Endothelial cell of umbilical vein (primary cell): ENCODE results near the gene SGK1.

Experiments used
- EZH2 ChIP-seq: IDR thresholded peaks from 2 replicates; pipeline ENCODE4 v1.6.1; 2012; ENCODE audit warnings: borderline replicate concordance, low read depth, mild to moderate bottlenecking, moderate library complexity, low read length, inconsistent platforms; ENCODE audit not compliant: severe bottlenecking
- JUN ChIP-seq: IDR thresholded peaks from 2 replicates; pipeline ENCODE4 v1.6.1; 2011; ENCODE audit warnings: borderline replicate concordance, low read depth; ENCODE audit not compliant: insufficient read length, insufficient read depth
- MAX ChIP-seq: IDR thresholded peaks from 2 replicates; pipeline ENCODE4 v1.6.1; 2011; ENCODE audit not compliant: insufficient read depth, insufficient read length
- POLR2A ChIP-seq: IDR thresholded peaks from 2 replicates; pipeline ENCODE4 v1.6.1; 2012; ENCODE audit warnings: low read depth, mild to moderate bottlenecking, control low read depth, low read length
- POLR2AphosphoS5 ChIP-seq: IDR thresholded peaks from 2 replicates; pipeline ENCODE4 v1.6.1; 2012; ENCODE audit warnings: low read depth, mild to moderate bottlenecking, control low read depth, low read length, moderate library complexity; ENCODE audit not compliant: insufficient read depth
- TF ChIP-seq, protein P1 (sequence below), 2 donors: IDR thresholded peaks; 1 replicate in 1 of 2; 2 replicates in 1 of 2; pipeline ENCODE4 v1.5.1; 2011; ENCODE audit warnings: low read length in 2 of 2, mild to moderate bottlenecking in 2 of 2, moderate library complexity in 2 of 2, control low read depth in 1 of 2, inconsistent platforms in 1 of 2, low read depth in 1 of 2; ENCODE audit not compliant: insufficient read depth in 1 of 2; ENCODE audit errors: extremely low read depth in 1 of 2

GRCh38 chr6:134278000-134278399, 39.9 kb downstream of the SGK1 start:
- TF ChIP-seq, protein P1, sequence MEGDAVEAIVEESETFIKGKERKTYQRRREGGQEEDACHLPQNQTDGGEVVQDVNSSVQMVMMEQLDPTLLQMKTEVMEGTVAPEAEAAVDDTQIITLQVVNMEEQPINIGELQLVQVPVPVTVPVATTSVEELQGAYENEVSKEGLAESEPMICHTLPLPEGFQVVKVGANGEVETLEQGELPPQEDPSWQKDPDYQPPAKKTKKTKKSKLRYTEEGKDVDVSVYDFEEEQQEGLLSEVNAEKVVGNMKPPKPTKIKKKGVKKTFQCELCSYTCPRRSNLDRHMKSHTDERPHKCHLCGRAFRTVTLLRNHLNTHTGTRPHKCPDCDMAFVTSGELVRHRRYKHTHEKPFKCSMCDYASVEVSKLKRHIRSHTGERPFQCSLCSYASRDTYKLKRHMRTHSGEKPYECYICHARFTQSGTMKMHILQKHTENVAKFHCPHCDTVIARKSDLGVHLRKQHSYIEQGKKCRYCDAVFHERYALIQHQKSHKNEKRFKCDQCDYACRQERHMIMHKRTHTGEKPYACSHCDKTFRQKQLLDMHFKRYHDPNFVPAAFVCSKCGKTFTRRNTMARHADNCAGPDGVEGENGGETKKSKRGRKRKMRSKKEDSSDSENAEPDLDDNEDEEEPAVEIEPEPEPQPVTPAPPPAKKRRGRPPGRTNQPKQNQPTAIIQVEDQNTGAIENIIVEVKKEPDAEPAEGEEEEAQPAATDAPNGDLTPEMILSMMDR (IDR thresholded peaks at IDR 0.05; ENCODE audit: extremely low read depth in 1 of 2, insufficient read depth in 1 of 2, low read depth in 1 of 2, low read length in 2 of 2) = no peak
- TF ChIP-seq EZH2 (no peak), POLR2A (no peak), JUN (no peak), MAX (no peak), POLR2AphosphoS5 (no peak)
